ENCODE data around the gene LRRC61.

- no peak for TF ChIP-seq CTCF (IDR thresholded peaks at IDR 0.05)
- no peak for TF ChIP-seq POLR2A (IDR thresholded peaks at IDR 0.05)
Observed at GRCh38 chr7:150330211-150330885, 7.2 kb downstream of the LRRC61 start.
